ENCODE data around the gene CARTPT.

The CARTPT gene

DNA sequence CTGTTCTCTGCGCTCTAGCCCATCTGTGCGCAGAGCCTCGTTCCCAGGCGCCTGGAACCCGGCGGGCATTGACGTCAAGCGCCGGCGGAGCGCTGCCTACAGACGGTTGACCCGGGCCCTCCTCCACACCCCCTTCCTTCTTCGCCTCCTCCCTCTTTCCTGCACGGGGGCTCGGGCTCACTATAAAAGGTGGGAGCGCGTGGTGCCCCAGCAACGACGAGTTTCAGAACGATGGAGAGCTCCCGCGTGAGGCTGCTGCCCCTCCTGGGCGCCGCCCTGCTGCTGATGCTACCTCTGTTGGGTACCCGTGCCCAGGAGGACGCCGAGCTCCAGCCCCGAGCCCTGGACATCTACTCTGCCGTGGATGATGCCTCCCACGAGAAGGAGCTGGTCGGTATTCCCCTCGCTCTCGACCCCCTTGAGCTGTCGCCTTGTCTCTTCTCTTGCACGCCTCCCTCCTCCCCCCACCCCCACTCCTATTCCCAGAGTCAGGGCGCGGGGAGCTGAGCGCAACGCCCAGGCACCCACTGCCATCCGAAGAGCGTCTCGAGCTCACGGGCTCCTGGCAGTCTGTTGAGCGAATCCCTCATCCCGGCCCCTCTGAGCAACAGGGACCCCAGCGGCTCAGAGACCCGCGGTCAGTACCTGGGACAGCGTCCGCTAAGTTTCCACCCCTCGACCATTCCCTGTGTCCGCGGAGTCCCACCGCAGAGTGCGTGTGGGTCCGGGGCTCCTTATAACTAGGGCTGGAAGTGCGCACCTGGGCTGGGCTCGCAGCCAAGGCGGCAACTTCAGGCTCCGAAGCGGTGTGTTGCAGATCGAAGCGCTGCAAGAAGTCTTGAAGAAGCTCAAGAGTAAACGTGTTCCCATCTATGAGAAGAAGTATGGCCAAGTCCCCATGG is at the start of gene CARTPT:
TSS of gene CARTPT (plus strand) at position 213 of the 902 bp plus-strand sequence. CDS start at position 232, 19 bp downstream.
- DNase-seq (ENCODE audit: insufficient read length, low spot score) = no peak
- FAIRE-seq = no peak

GRCh38 chr5:71677977-71678376 is 41.1 kb upstream of the CARTPT start:
- FAIRE-seq (no peak), DNase-seq (ENCODE audit: insufficient read length, low spot score) (no peak)

DNA sequence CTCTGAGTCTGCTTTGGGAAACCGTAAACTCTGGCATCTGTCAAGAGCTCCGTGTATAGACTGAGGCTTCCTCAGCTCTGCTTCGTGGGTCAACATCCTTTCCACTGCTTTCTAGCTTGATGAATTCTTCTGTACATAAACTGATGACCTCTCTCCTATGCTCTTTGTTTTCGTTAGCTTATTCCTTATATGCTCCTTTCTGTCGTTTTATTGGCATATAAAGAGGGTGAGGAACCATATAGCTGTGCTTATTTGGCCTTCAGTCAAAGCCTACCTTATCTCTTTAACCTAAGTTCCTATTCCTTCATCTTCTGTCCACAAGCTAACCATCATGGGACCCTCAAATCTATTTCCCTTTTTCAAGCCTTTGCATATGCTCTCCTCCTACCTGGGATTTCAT is 39.4 kb upstream of the CARTPT start:
- FAIRE-seq (no peak), DNase-seq (ENCODE audit: insufficient read length, low spot score) (no peak)

DNA sequence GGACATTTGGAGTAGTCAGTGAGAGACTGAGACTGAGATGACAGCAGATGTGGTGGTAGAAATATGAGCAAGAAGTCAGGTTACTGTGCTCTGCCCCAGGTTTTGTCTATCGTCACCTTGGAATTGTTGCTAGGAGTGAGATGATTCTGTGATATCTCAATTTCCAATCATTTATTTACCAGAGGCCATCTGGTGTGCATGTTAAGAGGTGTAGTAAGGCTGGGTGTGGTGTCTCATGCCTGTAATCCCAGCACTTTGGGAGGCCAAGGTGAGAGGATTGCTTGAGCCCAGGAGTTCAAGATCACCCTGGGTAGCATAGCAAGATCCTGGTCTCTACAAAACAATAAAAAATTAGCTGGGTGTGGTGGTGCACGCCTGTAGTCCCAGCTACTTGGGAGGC is 38.6 kb upstream of the CARTPT start:
- DNase-seq (ENCODE audit: insufficient read length, low spot score) (no peak), FAIRE-seq (no peak)

GRCh38 chr5:71681296-71681695 is 37.8 kb upstream of the CARTPT start:
- FAIRE-seq (no peak), DNase-seq (ENCODE audit: insufficient read length, low spot score) (no peak)

- DNase-seq (ENCODE audit: insufficient read length, low spot score) (no peak), FAIRE-seq (no peak)
Measured at GRCh38 chr5:71684309-71684708, 34.8 kb upstream of the CARTPT start.

GRCh38 chr5:71693828-71694427 is 25.1 kb upstream of the CARTPT start:
- no peak for DNase-seq (ENCODE audit: insufficient read length, low spot score)
- FAIRE-seq = no peak

GRCh38 chr5:71695071-71695470 is 24.0 kb upstream of the CARTPT start:
- DNase-seq (ENCODE audit: insufficient read length, low spot score) (no peak), FAIRE-seq (no peak)

DNA sequence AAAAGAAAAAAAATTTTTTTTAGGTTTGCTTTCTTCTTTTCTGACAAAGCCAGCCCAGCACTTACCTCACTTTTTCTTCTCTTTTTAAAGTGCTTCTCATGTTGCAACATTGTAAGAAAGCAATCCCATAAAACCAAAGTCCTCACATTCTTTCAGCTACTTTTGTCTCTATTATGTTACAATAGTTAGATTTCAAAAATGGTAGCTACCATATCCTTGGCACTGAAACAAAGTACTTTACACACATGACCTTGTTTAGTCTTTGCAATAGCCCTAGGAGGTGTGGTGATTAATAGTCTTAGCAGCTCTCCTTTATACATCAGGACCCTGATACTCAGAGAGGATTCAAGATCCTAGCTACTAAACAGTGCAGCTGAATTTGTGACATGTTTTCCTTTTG is 23.5 kb upstream of the CARTPT start:
- no peak for DNase-seq (ENCODE audit: insufficient read length, low spot score)
- FAIRE-seq = no peak

DNA sequence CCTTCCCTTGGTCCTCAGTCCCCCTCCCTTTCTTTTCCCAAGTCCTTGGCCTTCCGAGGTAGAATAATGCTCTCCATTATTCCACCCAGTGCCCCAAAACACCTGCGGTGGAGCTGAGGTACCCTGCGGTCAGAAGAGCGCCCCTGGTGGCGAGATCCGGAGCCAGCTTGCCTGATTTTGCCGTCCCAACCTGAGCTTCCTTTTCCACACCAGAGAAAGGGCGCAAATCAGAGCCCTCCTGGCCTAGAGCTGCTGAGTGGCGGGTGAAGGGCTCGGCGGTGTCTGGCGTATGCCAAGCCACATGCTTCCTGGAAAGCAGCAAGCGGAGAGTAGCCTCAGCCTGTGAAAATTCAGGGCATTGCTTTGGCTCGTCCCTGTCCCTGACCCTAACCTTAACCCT is 21.1 kb upstream of the CARTPT start:
- DNase-seq (ENCODE audit: insufficient read length, low spot score) (no peak), FAIRE-seq (no peak)

- no peak for FAIRE-seq
- DNase-seq (ENCODE audit: insufficient read length, low spot score) = no peak
Measured at GRCh38 chr5:71699233-71699632, 19.8 kb upstream of the CARTPT start.

GRCh38 chr5:71699751-71700150 is 19.3 kb upstream of the CARTPT start:
- no peak for FAIRE-seq

DNA sequence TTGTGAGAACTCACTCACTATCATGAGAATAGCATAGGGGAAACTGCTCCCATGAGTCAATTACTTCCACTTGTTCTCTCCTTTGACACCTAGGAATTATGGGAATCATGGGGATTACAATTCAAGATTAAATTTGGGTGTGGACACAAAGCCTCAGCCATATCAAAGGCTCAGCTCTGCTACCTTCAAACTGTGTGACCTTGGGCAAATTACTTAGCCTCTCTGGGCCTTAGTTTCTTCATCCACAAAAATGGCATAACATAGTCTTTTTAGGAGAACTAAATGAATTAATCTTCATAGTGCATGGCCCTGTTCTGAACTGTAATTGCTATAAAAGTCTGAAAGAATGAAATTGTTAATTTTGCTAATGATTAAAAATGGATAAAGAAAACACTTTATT is 18.3 kb upstream of the CARTPT start:
- DNase-seq (ENCODE audit: insufficient read length, low spot score) (no peak), FAIRE-seq (no peak)

More at GRCh38 chr5:71699751-71700150, 19.3 kb upstream of the CARTPT start:
- DNase-seq (ENCODE audit: insufficient read length, low spot score) = no peak

GRCh38 chr5:71701407-71701806 is 17.7 kb upstream of the CARTPT start:
- DNase-seq (ENCODE audit: insufficient read length, low spot score) = no peak
- no peak for FAIRE-seq

- DNase-seq (ENCODE audit: insufficient read length, low spot score) (no peak), FAIRE-seq (no peak)
Measured at GRCh38 chr5:71703941-71704340, 15.1 kb upstream of the CARTPT start.

DNA sequence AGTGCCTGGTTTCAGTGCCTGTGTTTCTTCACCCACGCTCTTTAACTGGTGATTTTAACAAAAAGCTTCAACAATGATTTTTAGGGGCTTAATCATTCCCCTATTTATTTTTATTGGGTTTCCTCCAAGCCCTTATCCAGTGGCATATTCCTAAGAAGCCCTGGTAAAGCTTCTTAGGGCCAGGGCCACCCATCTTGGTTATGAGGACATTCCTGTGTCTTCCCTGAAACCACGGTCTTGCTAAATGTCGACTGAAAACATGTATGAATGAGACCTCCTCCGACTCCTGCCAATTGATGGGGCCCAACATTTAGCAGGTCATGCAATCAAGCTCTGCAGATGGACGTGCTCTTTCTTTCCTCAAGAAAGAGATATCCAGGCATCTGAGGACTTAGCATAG is 13.7 kb upstream of the CARTPT start:
- DNase-seq (ENCODE audit: insufficient read length, low spot score) (no peak), FAIRE-seq (no peak)

- FAIRE-seq (no peak), DNase-seq (ENCODE audit: insufficient read length, low spot score) (no peak)
Measured at GRCh38 chr5:71706906-71707305, 12.2 kb upstream of the CARTPT start.

GRCh38 chr5:71711610-71712009 is 7.5 kb upstream of the CARTPT start:
- no peak for DNase-seq (ENCODE audit: insufficient read length, low spot score)
- no peak for FAIRE-seq

DNA sequence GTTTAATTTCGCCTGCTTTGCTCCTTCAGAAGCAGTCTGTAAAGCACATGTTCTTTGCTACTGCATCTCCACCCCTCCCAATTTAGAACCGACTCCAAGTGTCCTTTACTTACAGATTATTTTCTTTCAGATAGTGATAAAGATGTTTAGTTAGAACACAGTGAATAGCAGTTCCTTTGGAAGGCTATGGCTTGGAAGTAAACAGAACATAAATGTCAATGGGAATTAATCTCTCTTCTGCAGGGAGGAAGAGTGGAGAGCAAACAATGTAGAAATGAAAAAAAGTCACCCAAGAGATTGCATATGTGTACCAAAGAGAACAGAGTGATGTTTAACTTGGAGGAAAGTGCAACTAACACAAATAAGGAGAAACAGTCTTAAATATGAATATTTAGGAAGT is 4.2 kb upstream of the CARTPT start:
- DNase-seq (ENCODE audit: insufficient read length, low spot score) (no peak), FAIRE-seq (no peak)

DNA sequence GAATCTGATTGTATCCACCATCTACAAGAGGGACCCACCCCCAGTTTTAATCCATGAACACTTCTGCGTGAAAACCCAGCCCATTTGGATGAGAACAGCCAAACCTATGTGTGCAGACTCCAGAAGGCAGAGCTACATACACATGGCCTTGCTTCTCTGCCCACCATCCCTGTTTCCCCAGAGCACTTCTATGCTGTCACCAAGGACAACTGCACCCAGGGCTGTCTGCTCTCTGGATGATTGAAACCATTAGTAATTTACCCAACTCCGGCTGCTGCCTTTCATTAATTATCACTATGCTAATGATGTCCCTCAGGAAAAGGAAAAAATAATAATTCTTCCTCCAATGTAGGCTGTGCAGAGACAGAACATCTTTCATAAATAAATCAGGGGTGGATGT is 8.9 kb downstream of the CARTPT start:
- no peak for DNase-seq (ENCODE audit: insufficient read length, low spot score)
- no peak for FAIRE-seq

GRCh38 chr5:71731015-71731414 is 11.9 kb downstream of the CARTPT start:
- FAIRE-seq (no peak), DNase-seq (ENCODE audit: insufficient read length, low spot score) (no peak)

GRCh38 chr5:71732011-71732410 is 12.9 kb downstream of the CARTPT start:
- no peak for FAIRE-seq

More at GRCh38 chr5:71732011-71732410, 12.9 kb downstream of the CARTPT start:
- DNase-seq (ENCODE audit: insufficient read length, low spot score) = no peak
